Endothelial cell of umbilical vein (primary cell): ENCODE results near the gene C20orf144. TPM values are rescaled to one million over a fixed set of nuclear protein-coding genes. Genes with fewer than 3 reads are reported as not detected.

Experiments used
- BruUV-seq: library from RNA; stranded (reverse); fragments of 400-500 nt; replicated peaks from 2 replicates; lab custom pipeline; 2021; lab: Mats Ljungman, UMichigan
- CTCF ChIA-PET: fragments of 300-600, 350-600 bp; sonication (Branson Sonifier 250); formaldehyde crosslinking; loops from one replicate; lab custom pipeline; 2021; ENCODE audit warnings: antibody characterized with exemption, inconsistent platforms; lab: Charles Lee
- POLR2A ChIA-PET: fragments of 300-600, 350-600 bp; sonication (Branson Sonifier 250); formaldehyde crosslinking; loops from one replicate; lab custom pipeline; 2021; ENCODE audit warnings: antibody characterized with exemption, inconsistent platforms; lab: Charles Lee
- DNase-seq: peaks from one replicate; pipeline ENCODE4 v3.0.0-alpha.2; 2011; ENCODE audit warnings: low read depth, low spot score
- FAIRE-seq: peaks from 2 replicates; lab custom pipeline; 2011; peaks lifted over from hg19 to GRCh38; lab: Jason Lieb, UNC
- H2AFZ ChIP-seq: 2 replicates; pipeline ENCODE4 v1.6.0; 2012; ENCODE audit warnings: low read depth, low read length, control low read depth, inconsistent platforms
- H3K27ac ChIP-seq: 2 replicates; pipeline ENCODE4 v1.5.1; 2011; ENCODE audit warnings: low read depth, mild to moderate bottlenecking, control low read depth, low read length, moderate library complexity; ENCODE audit not compliant: insufficient read depth
- H3K27me3 ChIP-seq, 2 experiments: 2 replicates each; pipeline versions ENCODE4 v1.6.0 to v1.6.1; 2011; ENCODE audit warnings: low read length in 2 of 2, mixed read lengths in 1 of 2; ENCODE audit not compliant: control insufficient read depth in 2 of 2, insufficient read depth in 2 of 2
- H3K36me3 ChIP-seq, 2 experiments: 2 replicates in 1 of 2; 3 replicates in 1 of 2; pipeline ENCODE4 v1.5.1; 2011; ENCODE audit warnings: low read length in 2 of 2, mild to moderate bottlenecking in 1 of 2, moderate library complexity in 1 of 2; ENCODE audit not compliant: control insufficient read depth in 2 of 2, insufficient read depth in 2 of 2; ENCODE audit errors: extremely low read depth in 1 of 2
- H3K4me1 ChIP-seq: 3 replicates; pipeline ENCODE4 v1.5.1; 2011; ENCODE audit warnings: mild to moderate bottlenecking, low read length; ENCODE audit not compliant: control insufficient read depth, insufficient read depth; ENCODE audit errors: extremely low read depth
- H3K4me2 ChIP-seq: 2 replicates; pipeline ENCODE4 v1.6.1; 2011; ENCODE audit warnings: low read length, control low read depth, mixed read lengths; ENCODE audit not compliant: insufficient read depth
- H3K4me3 ChIP-seq, 3 experiments: fragments of 200-600 bp in 1 of 3; sonication (generic), shearing (Covaris generic) in 1 of 3; replicated peaks in 1 of 3; 2 replicates each; pipeline ENCODE4 v1.5.1; 2011 to 2016; ENCODE audit warnings: control low read depth in 3 of 3, low read length in 3 of 3, mild to moderate bottlenecking in 2 of 3, inconsistent platforms in 1 of 3, low read depth in 1 of 3, moderate library complexity in 1 of 3; ENCODE audit not compliant: insufficient read depth in 1 of 3
- H3K79me2 ChIP-seq: 2 replicates; pipeline ENCODE4 v1.6.0; 2012; ENCODE audit warnings: low read length, inconsistent platforms; ENCODE audit not compliant: control insufficient read depth, insufficient read depth
- H3K9ac ChIP-seq: replicated peaks from 2 replicates; pipeline ENCODE3; 2011; ENCODE audit warnings: low read length, control low read depth; ENCODE audit not compliant: insufficient read depth; ENCODE audit errors: extremely low read depth
- H3K9me1 ChIP-seq: replicated peaks from 3 replicates; pipeline ENCODE4 v1.6.0; 2011; ENCODE audit warnings: mild to moderate bottlenecking, low read length; ENCODE audit not compliant: control insufficient read depth, insufficient read depth; ENCODE audit errors: extremely low read depth
- H3K9me3 ChIP-seq: replicated peaks from 2 replicates; pipeline ENCODE4 v1.5.1; 2012; ENCODE audit warnings: low read length, inconsistent platforms; ENCODE audit not compliant: control insufficient read depth, insufficient read depth
- H4K20me1 ChIP-seq: replicated peaks from 2 replicates; pipeline ENCODE3; 2011; ENCODE audit warnings: mild to moderate bottlenecking, low read length; ENCODE audit not compliant: control insufficient read depth, insufficient read depth; ENCODE audit errors: extremely low read depth
- CTCF ChIP-seq, 2 donors: IDR thresholded peaks; 1 replicate in 1 of 2; 2 replicates in 1 of 2; pipeline ENCODE4 v1.5.1; 2011; ENCODE audit warnings: low read length in 2 of 2, mild to moderate bottlenecking in 2 of 2, moderate library complexity in 2 of 2, control low read depth in 1 of 2, inconsistent platforms in 1 of 2, low read depth in 1 of 2; ENCODE audit not compliant: insufficient read depth in 1 of 2; ENCODE audit errors: extremely low read depth in 1 of 2
- EZH2 ChIP-seq: IDR thresholded peaks from 2 replicates; pipeline ENCODE4 v1.6.1; 2012; ENCODE audit warnings: borderline replicate concordance, low read depth, mild to moderate bottlenecking, moderate library complexity, low read length, inconsistent platforms; ENCODE audit not compliant: severe bottlenecking
- FOS ChIP-seq: IDR thresholded peaks from 2 replicates; pipeline ENCODE4 v1.6.1; 2011; ENCODE audit warnings: mild to moderate bottlenecking, low read length, moderate library complexity, borderline replicate concordance; ENCODE audit not compliant: insufficient read depth
- GATA2 ChIP-seq: IDR thresholded peaks from 2 replicates; pipeline ENCODE4 v1.7.0; 2011; ENCODE audit warnings: low read depth, mild to moderate bottlenecking, moderate library complexity, mixed read lengths, low read length; ENCODE audit not compliant: insufficient read length, insufficient read depth
- JUN ChIP-seq: IDR thresholded peaks from 2 replicates; pipeline ENCODE4 v1.6.1; 2011; ENCODE audit warnings: borderline replicate concordance, low read depth; ENCODE audit not compliant: insufficient read length, insufficient read depth
- MAX ChIP-seq: IDR thresholded peaks from 2 replicates; pipeline ENCODE4 v1.6.1; 2011; ENCODE audit not compliant: insufficient read depth, insufficient read length
- MYC ChIP-seq: IDR thresholded peaks from one replicate; pipeline ENCODE4 v1.6.1; 2011; ENCODE audit warnings: mild to moderate bottlenecking, low read depth, low read length
- POLR2A ChIP-seq: IDR thresholded peaks from 2 replicates; pipeline ENCODE4 v1.6.1; 2012; ENCODE audit warnings: low read depth, mild to moderate bottlenecking, control low read depth, low read length
- POLR2AphosphoS5 ChIP-seq: IDR thresholded peaks from 2 replicates; pipeline ENCODE4 v1.6.1; 2012; ENCODE audit warnings: low read depth, mild to moderate bottlenecking, control low read depth, low read length, moderate library complexity; ENCODE audit not compliant: insufficient read depth
- dilution Hi-C: fragments of 300-500 bp; cut with MboI; formaldehyde crosslinking; loops from one replicate; pipeline ENCODE4 v1.15.0; 2019; ENCODE audit warnings: low sequenced_read_pairs; ENCODE audit not compliant: extremely low pct_ligation_motif_present
- intact Hi-C: fragments of 100-400 bp; cut with micrococcal nuclease; formaldehyde crosslinking; loops from one replicate; pipeline ENCODE4 v1.10.0; 2022
- polyA plus RNA-seq, 4 experiments: library from polyadenylated mRNA; depleted of rRNA in 3 of 4; stranded (reverse) in 3 of 4; unstranded in 1 of 4; fragments of >200 nt; gene quantifications; 2 replicates each; pipeline versions ENCODE4 v1.2.1 to v1.2.3, GENCODE V29; 2011 to 2012; ENCODE audit warnings: missing spikeins in 1 of 4
- total RNA-seq: library from RNA; stranded (reverse); gene quantifications from 2 replicates; pipeline ENCODE4 v1.2.3, GENCODE V29; 2021

Gene C20orf144
- total and polyA plus RNA-seq, 2 donors (not counting 3 experiments of a cell fraction or from before 2014, with no cell fraction given) = not detected

- Histone ChIP-seq H3K4me1 (no peaks in the 10 kb centered on the region), H3K27ac (no peak overlapping the region), H2AFZ (no peak overlapping the region), H3K9me1 (no peaks in the 10 kb centered on the region), H3K4me3 (no peak overlapping the region), H3K79me2 (no peaks in the 10 kb centered on the region), H4K20me1 (no peaks in the 10 kb centered on the region), H3K9me3 (no peaks in the 10 kb centered on the region), H3K4me2 (no peak overlapping the region), H3K27me3 (no peaks in the 10 kb centered on the region), H3K36me3 (peaks cover 0 to 2% of the 10 kb centered on the region in 2 experiments), H3K9ac (no peak overlapping the region)
- no peak for FAIRE-seq
- ChIA-PET POLR2A (no interaction called here), CTCF (interaction anchor here (1.0 kb wide), 1 partner anchor 45 kb away, joined by 3 read pairs; no protein-coding TSS in a partner anchor)
- intact Hi-C loops = no loop called here
- DNase-seq = no peak
- dilution Hi-C loops = no loop called here
- TF ChIP-seq POLR2AphosphoS5 (no peak), GATA2 (no peak), MAX (no peak), JUN (no peak), FOS (no peak), POLR2A (no peak), MYC (no peak), CTCF (IDR thresholded peaks at IDR 0.05; ENCODE audit: extremely low read depth in 1 of 2, insufficient read depth in 1 of 2, low read depth in 1 of 2, low read length in 2 of 2) (no peak), EZH2 (no peak)
- BruUV-seq = no TSS peak
These were observed 39.3 kb upstream of the C20orf144 start for GRCh38 chr20:33622705-33623365.
